Neural crest cell (in vitro differentiated cells): ENCODE measurements around the gene WDR27. TPM values are rescaled to one million over a fixed set of nuclear protein-coding genes. Genes with fewer than 3 reads are reported as not detected.

Experiments
- DNase-seq: peaks from one replicate; pipeline ENCODE4 v3.0.0; 2021; ENCODE audit warnings: low read depth, mixed read lengths, low spot score
- H3K27ac Mint-ChIP-seq: one replicate; pipeline ENCODE4 v1.8.0; 2021; ENCODE audit warnings: mild to moderate bottlenecking, mixed read lengths; ENCODE audit not compliant: unreplicated experiment
- H3K27me3 Mint-ChIP-seq: 2 replicates; pipeline ENCODE4 v1.8.0; 2021; ENCODE audit warnings: low read depth, mild to moderate bottlenecking, mixed read lengths
- H3K36me3 Mint-ChIP-seq: 2 replicates; pipeline ENCODE4 v1.8.0; 2021; ENCODE audit warnings: low read depth, mild to moderate bottlenecking, mixed read lengths
- H3K4me1 Mint-ChIP-seq: 2 replicates; pipeline ENCODE4 v1.8.0; 2021; ENCODE audit warnings: mixed read lengths
- H3K4me3 Mint-ChIP-seq: one replicate; pipeline ENCODE4 v1.8.0; 2021; ENCODE audit warnings: mild to moderate bottlenecking, mixed read lengths
- H3K9me3 Mint-ChIP-seq: 2 replicates; pipeline ENCODE4 v1.8.0; 2021; ENCODE audit warnings: mixed read lengths
- CTCF ChIP-seq: fragments of 200-600 bp; sonication (generic); conservative IDR thresholded peaks from 2 replicates; pipeline ENCODE4 v1.5.0; 2021; ENCODE audit warnings: antibody characterized with exemption, mild to moderate bottlenecking
- total RNA-seq: library from RNA; stranded (reverse); gene quantifications from 2 replicates; pipeline ENCODE4 v1.2.1, GENCODE V29; 2021

The WDR27 gene
- total RNA-seq, 1 donor from 2014 or later, result 103 TPM

- Mint-ChIP-seq H3K36me3 (peaks cover 13% of the 10 kb centered on the region), H3K4me1 (peaks cover 10% of the 10 kb centered on the region), H3K27me3 (no peaks in the 10 kb centered on the region), H3K4me3 (no peak overlapping the region), H3K27ac (no peak overlapping the region), H3K9me3 (no peaks in the 10 kb centered on the region)
- no peak for TF ChIP-seq CTCF
- no peak for DNase-seq
Observed at GRCh38 chr6:169632841-169633240, 69.0 kb downstream of the WDR27 start.

- H3K9me3 Mint-ChIP-seq, result no peaks in the 10 kb centered on the region
- no peak for DNase-seq
- peaks cover 11% of the 10 kb centered on the region for H3K36me3 Mint-ChIP-seq
- H3K27ac Mint-ChIP-seq, result no peak overlapping the region
- H3K4me3 Mint-ChIP-seq, result no peak overlapping the region
- H3K27me3 Mint-ChIP-seq, result no peaks in the 10 kb centered on the region
- H3K4me1 Mint-ChIP-seq, result peaks cover 3% of the 10 kb centered on the region
- no peak for TF ChIP-seq CTCF
Observed at GRCh38 chr6:169629256-169629655, 72.6 kb downstream of the WDR27 start.

GRCh38 chr6:169627736-169628607 lies 73.9 kb downstream of the WDR27 start:
- Mint-ChIP-seq H3K27me3 (no peaks in the 10 kb centered on the region), H3K4me3 (no peak overlapping the region), H3K9me3 (no peaks in the 10 kb centered on the region), H3K36me3 (peaks cover 9% of the 10 kb centered on the region), H3K27ac (peak overlapping the region; percentile 52), H3K4me1 (peaks cover 3% of the 10 kb centered on the region)
- DNase-seq, result no peak
- no peak for TF ChIP-seq CTCF

GRCh38 chr6:169626649-169627048 lies 75.2 kb downstream of the WDR27 start:
- peaks cover 3% of the 10 kb centered on the region for H3K4me1 Mint-ChIP-seq
- H3K4me3 Mint-ChIP-seq, result no peak overlapping the region
- no peak for TF ChIP-seq CTCF
- no peaks in the 10 kb centered on the region for H3K9me3 Mint-ChIP-seq
- H3K27me3 Mint-ChIP-seq, result no peaks in the 10 kb centered on the region
- H3K36me3 Mint-ChIP-seq, result peaks cover 8% of the 10 kb centered on the region
- DNase-seq, result no peak
- H3K27ac Mint-ChIP-seq, result no peak overlapping the region

- peaks cover 3% of the 10 kb centered on the region for H3K4me1 Mint-ChIP-seq
- DNase-seq, result no peak
- no peak overlapping the region for H3K27ac Mint-ChIP-seq
- H3K9me3 Mint-ChIP-seq, result peaks cover 4% of the 10 kb centered on the region
- TF ChIP-seq CTCF, result no peak
- no peak overlapping the region for H3K4me3 Mint-ChIP-seq
- peaks cover 10% of the 10 kb centered on the region for H3K36me3 Mint-ChIP-seq
- no peaks in the 10 kb centered on the region for H3K27me3 Mint-ChIP-seq
Observed at GRCh38 chr6:169626169-169626568, 75.7 kb downstream of the WDR27 start.
